Panc1 (cell line): ENCODE measurements around the gene DYRK1A.

Source experiments
- POLR2AphosphoS5 ChIP-seq: IDR thresholded peaks from 2 replicates; pipeline ENCODE4 v1.6.1; 2012; ENCODE audit warnings: mild to moderate bottlenecking, low read depth, low read length, moderate library complexity
- TF ChIP-seq, protein P1 (sequence below): fragments of 450-650 bp; IDR thresholded peaks from 2 replicates; pipeline ENCODE4 v1.5.1; 2017; ENCODE audit warnings: mild to moderate bottlenecking

GRCh38 chr21:37370152-37371040, 3.8 kb downstream of the DYRK1A start:
- TF ChIP-seq, protein P1, sequence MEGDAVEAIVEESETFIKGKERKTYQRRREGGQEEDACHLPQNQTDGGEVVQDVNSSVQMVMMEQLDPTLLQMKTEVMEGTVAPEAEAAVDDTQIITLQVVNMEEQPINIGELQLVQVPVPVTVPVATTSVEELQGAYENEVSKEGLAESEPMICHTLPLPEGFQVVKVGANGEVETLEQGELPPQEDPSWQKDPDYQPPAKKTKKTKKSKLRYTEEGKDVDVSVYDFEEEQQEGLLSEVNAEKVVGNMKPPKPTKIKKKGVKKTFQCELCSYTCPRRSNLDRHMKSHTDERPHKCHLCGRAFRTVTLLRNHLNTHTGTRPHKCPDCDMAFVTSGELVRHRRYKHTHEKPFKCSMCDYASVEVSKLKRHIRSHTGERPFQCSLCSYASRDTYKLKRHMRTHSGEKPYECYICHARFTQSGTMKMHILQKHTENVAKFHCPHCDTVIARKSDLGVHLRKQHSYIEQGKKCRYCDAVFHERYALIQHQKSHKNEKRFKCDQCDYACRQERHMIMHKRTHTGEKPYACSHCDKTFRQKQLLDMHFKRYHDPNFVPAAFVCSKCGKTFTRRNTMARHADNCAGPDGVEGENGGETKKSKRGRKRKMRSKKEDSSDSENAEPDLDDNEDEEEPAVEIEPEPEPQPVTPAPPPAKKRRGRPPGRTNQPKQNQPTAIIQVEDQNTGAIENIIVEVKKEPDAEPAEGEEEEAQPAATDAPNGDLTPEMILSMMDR: no peak
- TF ChIP-seq POLR2AphosphoS5: no peak
